K562 (cell line): ENCODE data around the gene MCEMP1. TPM values are rescaled to one million over a fixed set of nuclear protein-coding genes. Genes with fewer than 3 reads are reported as not detected.

ENCODE experiments used
- AFF4 ChIP-seq: sonication (generic); formaldehyde crosslinking; IDR thresholded peaks from 2 replicates; pipeline ENCODE4 v1.8.0; 2023; ENCODE audit warnings: mild to moderate bottlenecking, missing genetic modification reagents
- BCL6 ChIP-seq: fragments of 250-450 bp; sonication (Bioruptor Pico); IDR thresholded peaks from 2 replicates; pipeline ENCODE4 v1.4.0; 2020
- C11orf30 ChIP-seq: fragments of 450-650 bp; IDR thresholded peaks from 2 replicates; pipeline ENCODE4 v1.6.1; 2016; ENCODE audit warnings: low read depth, mild to moderate bottlenecking
- CCNT2 ChIP-seq: IDR thresholded peaks from 2 replicates; pipeline ENCODE4 v1.6.1; 2011; ENCODE audit warnings: borderline replicate concordance, low read depth, mild to moderate bottlenecking, moderate library complexity, mixed read lengths, low read length; ENCODE audit not compliant: insufficient read length; ENCODE audit errors: extremely low read depth
- NCOR1 ChIP-seq: fragments of 450-650 bp; IDR thresholded peaks from 2 replicates; pipeline ENCODE4 v1.6.1; 2016; ENCODE audit warnings: mild to moderate bottlenecking, moderate library complexity
- POLR2AphosphoS5 ChIP-seq: IDR thresholded peaks from 2 replicates; pipeline ENCODE4 v1.6.1; 2011; ENCODE audit warnings: mild to moderate bottlenecking, low read depth, low read length, moderate library complexity; ENCODE audit not compliant: control insufficient read depth, insufficient read depth
- RB1 ChIP-seq: fragments of 450-650 bp; IDR thresholded peaks from 2 replicates; pipeline ENCODE4 v1.6.1; 2017; ENCODE audit warnings: low read depth, mild to moderate bottlenecking
- SFPQ ChIP-seq: fragments of 200-400 bp; formaldehyde crosslinking; IDR thresholded peaks from 2 replicates; pipeline ENCODE4 v1.6.1; 2017; ENCODE audit warnings: mild to moderate bottlenecking, low read depth, low read length, moderate library complexity
- SIN3A ChIP-seq, 2 experiments: fragments of 150-350 bp in 1 of 2; IDR thresholded peaks; 2 replicates each; pipeline ENCODE4 v1.6.1; 2011 to 2016; ENCODE audit warnings: borderline replicate concordance in 2 of 2, low read depth in 2 of 2, low read length in 2 of 2, mild to moderate bottlenecking in 2 of 2, moderate library complexity in 2 of 2; ENCODE audit not compliant: control insufficient read depth in 1 of 2
- SP2 ChIP-seq: IDR thresholded peaks from 2 replicates; pipeline ENCODE4 v1.6.1; 2011; ENCODE audit warnings: mild to moderate bottlenecking, low read depth, low read length, moderate library complexity; ENCODE audit not compliant: poor library complexity, severe bottlenecking; ENCODE audit errors: extremely low read depth
- polyA plus RNA-seq, 8 experiments: library from polyadenylated mRNA; depleted of rRNA in 4 of 8; stranded (reverse) in 5 of 8; unstranded in 3 of 8; fragments of >200 nt; fragmentation: Nextera tagmentation in 2 of 8; fragmentation: Illumina TruSeq in 1 of 8; extraction: Ambion mirVana in 2 of 8; extraction: Trizol in 1 of 8; gene quantifications; 2 replicates each; pipeline versions ENCODE4 v1.2.1 to v1.2.3, GENCODE V29; 2011 to 2014; ENCODE audit warnings: inconsistent platforms in 1 of 8, missing spikeins in 1 of 8
- total RNA-seq, 7 experiments: library from RNA; depleted of rRNA in 6 of 7; stranded (reverse); fragments of >200 nt in 6 of 7; fragmentation: Illumina TruSeq in 2 of 7; extraction: Trizol in 2 of 7; gene quantifications; 2 replicates each; pipeline versions ENCODE4 v1.2.1 to v1.2.3, GENCODE V29; 2011 to 2021; ENCODE audit warnings: low replicate concordance in 1 of 7
- TF ChIP-seq, protein P1 (sequence below): fragments of 250-450 bp; sonication (Bioruptor Pico); IDR thresholded peaks from 2 replicates; pipeline ENCODE4 v1.4.0; 2020; ENCODE audit warnings: mild to moderate bottlenecking
- TF ChIP-seq, protein P2 (sequence below): sonication (generic); formaldehyde crosslinking; IDR thresholded peaks from 2 replicates; pipeline ENCODE4 v1.8.0; 2022; ENCODE audit warnings: mild to moderate bottlenecking, missing genetic modification reagents
- TF ChIP-seq, protein P3 (sequence below): IDR thresholded peaks from 2 replicates; pipeline ENCODE4 v1.6.1; 2016; ENCODE audit warnings: missing genetic modification characterization, missing compliant biosample characterization
- TF ChIP-seq, protein P4 (sequence below): fragments of 450-650 bp; formaldehyde crosslinking; IDR thresholded peaks from 2 replicates; pipeline ENCODE4 v1.4.0; 2022; ENCODE audit warnings: mild to moderate bottlenecking, moderate library complexity

The MCEMP1 gene
- total and polyA plus RNA-seq, 9 of the 15 experiments (the other 6 are each of a cell fraction or from before 2014, with no cell fraction given): 0.11 to 1.8 (median 0.51) TPM

- TF ChIP-seq RB1 (0 out of 2 replicates have a peak, but pooled peaks have one; percentile 43), POLR2AphosphoS5 (peak; percentile 62), CCNT2 (no peak), SIN3A (IDR thresholded peaks at IDR 0.05; ENCODE audit: borderline replicate concordance in 2 of 2, control insufficient read depth in 1 of 2, low read depth in 2 of 2, low read length in 2 of 2) (peak in 1 of 2 experiments; percentile 78; a peak in 1 of 4 replicates), C11orf30 (no peak), AFF4 (no peak), NCOR1 (no peak), SP2 (no peak), BCL6 (CRISPR knock-in tag) (no peak), SFPQ (no peak)
- TF ChIP-seq, protein P1, sequence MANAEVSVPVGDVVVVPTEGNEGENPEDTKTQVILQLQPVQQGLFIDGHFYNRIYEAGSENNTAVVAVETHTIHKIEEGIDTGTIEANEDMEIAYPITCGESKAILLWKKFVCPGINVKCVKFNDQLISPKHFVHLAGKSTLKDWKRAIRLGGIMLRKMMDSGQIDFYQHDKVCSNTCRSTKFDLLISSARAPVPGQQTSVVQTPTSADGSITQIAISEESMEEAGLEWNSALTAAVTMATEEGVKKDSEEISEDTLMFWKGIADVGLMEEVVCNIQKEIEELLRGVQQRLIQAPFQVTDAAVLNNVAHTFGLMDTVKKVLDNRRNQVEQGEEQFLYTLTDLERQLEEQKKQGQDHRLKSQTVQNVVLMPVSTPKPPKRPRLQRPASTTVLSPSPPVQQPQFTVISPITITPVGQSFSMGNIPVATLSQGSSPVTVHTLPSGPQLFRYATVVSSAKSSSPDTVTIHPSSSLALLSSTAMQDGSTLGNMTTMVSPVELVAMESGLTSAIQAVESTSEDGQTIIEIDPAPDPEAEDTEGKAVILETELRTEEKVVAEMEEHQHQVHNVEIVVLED (CRISPR knock-in tag): no peak
- TF ChIP-seq, protein P2, sequence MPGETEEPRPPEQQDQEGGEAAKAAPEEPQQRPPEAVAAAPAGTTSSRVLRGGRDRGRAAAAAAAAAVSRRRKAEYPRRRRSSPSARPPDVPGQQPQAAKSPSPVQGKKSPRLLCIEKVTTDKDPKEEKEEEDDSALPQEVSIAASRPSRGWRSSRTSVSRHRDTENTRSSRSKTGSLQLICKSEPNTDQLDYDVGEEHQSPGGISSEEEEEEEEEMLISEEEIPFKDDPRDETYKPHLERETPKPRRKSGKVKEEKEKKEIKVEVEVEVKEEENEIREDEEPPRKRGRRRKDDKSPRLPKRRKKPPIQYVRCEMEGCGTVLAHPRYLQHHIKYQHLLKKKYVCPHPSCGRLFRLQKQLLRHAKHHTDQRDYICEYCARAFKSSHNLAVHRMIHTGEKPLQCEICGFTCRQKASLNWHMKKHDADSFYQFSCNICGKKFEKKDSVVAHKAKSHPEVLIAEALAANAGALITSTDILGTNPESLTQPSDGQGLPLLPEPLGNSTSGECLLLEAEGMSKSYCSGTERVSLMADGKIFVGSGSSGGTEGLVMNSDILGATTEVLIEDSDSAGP: no peak
- TF ChIP-seq, protein P3, sequence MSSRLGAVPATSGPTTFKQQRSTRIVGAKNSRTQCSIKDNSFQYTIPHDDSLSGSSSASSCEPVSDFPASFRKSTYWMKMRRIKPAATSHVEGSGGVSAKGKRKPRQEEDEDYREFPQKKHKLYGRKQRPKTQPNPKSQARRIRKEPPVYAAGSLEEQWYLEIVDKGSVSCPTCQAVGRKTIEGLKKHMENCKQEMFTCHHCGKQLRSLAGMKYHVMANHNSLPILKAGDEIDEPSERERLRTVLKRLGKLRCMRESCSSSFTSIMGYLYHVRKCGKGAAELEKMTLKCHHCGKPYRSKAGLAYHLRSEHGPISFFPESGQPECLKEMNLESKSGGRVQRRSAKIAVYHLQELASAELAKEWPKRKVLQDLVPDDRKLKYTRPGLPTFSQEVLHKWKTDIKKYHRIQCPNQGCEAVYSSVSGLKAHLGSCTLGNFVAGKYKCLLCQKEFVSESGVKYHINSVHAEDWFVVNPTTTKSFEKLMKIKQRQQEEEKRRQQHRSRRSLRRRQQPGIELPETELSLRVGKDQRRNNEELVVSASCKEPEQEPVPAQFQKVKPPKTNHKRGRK (tag): no peak
- TF ChIP-seq, protein P4, sequence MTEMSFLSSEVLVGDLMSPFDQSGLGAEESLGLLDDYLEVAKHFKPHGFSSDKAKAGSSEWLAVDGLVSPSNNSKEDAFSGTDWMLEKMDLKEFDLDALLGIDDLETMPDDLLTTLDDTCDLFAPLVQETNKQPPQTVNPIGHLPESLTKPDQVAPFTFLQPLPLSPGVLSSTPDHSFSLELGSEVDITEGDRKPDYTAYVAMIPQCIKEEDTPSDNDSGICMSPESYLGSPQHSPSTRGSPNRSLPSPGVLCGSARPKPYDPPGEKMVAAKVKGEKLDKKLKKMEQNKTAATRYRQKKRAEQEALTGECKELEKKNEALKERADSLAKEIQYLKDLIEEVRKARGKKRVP (CRISPR knock-in tag): no peak
Measured at GRCh38 chr19:7636691-7637373, 40.1 kb upstream of the MCEMP1 start, which contains the start of gene STXBP2 (continued).
